Hematopoietic multipotent progenitor cell treated with erythropoietin and hydrocortisone succinate and interleukin-3 and kit ligand, for 8 days (in vitro differentiated cells): ENCODE results near the gene SPTBN5.

ENCODE experiments used
- DNase-seq: peaks from one replicate; pipeline ENCODE4 v3.0.0-alpha.2; 2015

The SPTBN5 gene

GRCh38 chr15:41865490-41866055, 28.3 kb downstream of the SPTBN5 start:
- DNase-seq: no peak

GRCh38 chr15:41862515-41863116, 31.2 kb downstream of the SPTBN5 start:
- no peak for DNase-seq

GRCh38 chr15:41861736-41862356, 32.0 kb downstream of the SPTBN5 start:
- no peak for DNase-seq

GRCh38 chr15:41860049-41860828, 33.6 kb downstream of the SPTBN5 start:
- DNase-seq: no peak

- no peak for DNase-seq
Observed at GRCh38 chr15:41858756-41859155, 35.1 kb downstream of the SPTBN5 start.

- DNase-seq: no peak
Observed at GRCh38 chr15:41857316-41857715, 36.5 kb downstream of the SPTBN5 start.

GRCh38 chr15:41856716-41857115, 37.1 kb downstream of the SPTBN5 start:
- no peak for DNase-seq

GRCh38 chr15:41856262-41856661, 37.6 kb downstream of the SPTBN5 start:
- DNase-seq: no peak

- DNase-seq: no peak
Observed at GRCh38 chr15:41855261-41855961, 38.4 kb downstream of the SPTBN5 start.

- DNase-seq: no peak
Observed at GRCh38 chr15:41854443-41854842, 39.4 kb downstream of the SPTBN5 start.

GRCh38 chr15:41853831-41854230, 40.0 kb downstream of the SPTBN5 start:
- DNase-seq: no peak

- DNase-seq: no peak
Observed at GRCh38 chr15:41852736-41853590, 40.9 kb downstream of the SPTBN5 start.

- DNase-seq: no peak
Observed at GRCh38 chr15:41851755-41852370, 42.0 kb downstream of the SPTBN5 start.

GRCh38 chr15:41851167-41851523, 42.7 kb downstream of the SPTBN5 start:
- no peak for DNase-seq

- no peak for DNase-seq
Observed at GRCh38 chr15:41850482-41851166, 43.2 kb downstream of the SPTBN5 start.

GRCh38 chr15:41849861-41850260, 44.0 kb downstream of the SPTBN5 start:
- DNase-seq: no peak

- no peak for DNase-seq
Observed at GRCh38 chr15:41849204-41849603, 44.6 kb downstream of the SPTBN5 start.

- DNase-seq: no peak
Observed at GRCh38 chr15:41848631-41849030, 45.2 kb downstream of the SPTBN5 start.

- no peak for DNase-seq
Observed at GRCh38 chr15:41847981-41848380, 45.9 kb downstream of the SPTBN5 start.

- DNase-seq: no peak
Observed at GRCh38 chr15:41847206-41847605, 46.6 kb downstream of the SPTBN5 start.

GRCh38 chr15:41844814-41845213, 49.0 kb downstream of the SPTBN5 start:
- no peak for DNase-seq
